Effector memory CD8-positive, alpha-beta T cell (primary cell): ENCODE measurements around the gene INSRR.
A peak's percentile ranks its signal among the peaks of the same experiment; 100 is the strongest.

Source experiments
- ATAC-seq: fragments of 150-1000 bp; cut with Tn5 transposase; replicated peaks from 2 replicates; pipeline ENCODE4 v1.10.0; 2021; ENCODE audit warnings: mild to moderate bottlenecking, moderate library complexity
- DNase-seq, 3 experiments: peaks; one replicate each; pipeline ENCODE4 v3.0.0; 2021
- H3K27ac Mint-ChIP-seq, 2 donors: one replicate each; pipeline ENCODE4 v1.8.0; 2022; ENCODE audit warnings: mild to moderate bottlenecking in 2 of 2, mixed read lengths in 2 of 2, moderate library complexity in 2 of 2
- H3K27me3 Mint-ChIP-seq, 2 donors: one replicate each; pipeline ENCODE4 v1.8.0; 2022; ENCODE audit warnings: mixed read lengths in 2 of 2
- H3K36me3 Mint-ChIP-seq: one replicate; pipeline ENCODE4 v1.8.0; 2022; ENCODE audit warnings: mild to moderate bottlenecking, moderate library complexity, mixed read lengths; ENCODE audit not compliant: insufficient read depth
- H3K4me1 Mint-ChIP-seq, 2 donors: one replicate each; pipeline ENCODE4 v1.8.0; 2022; ENCODE audit warnings: low read depth in 2 of 2, mixed read lengths in 2 of 2
- H3K4me3 Mint-ChIP-seq, 2 donors: one replicate each; pipeline ENCODE4 v1.8.0; 2022; ENCODE audit warnings: mild to moderate bottlenecking in 2 of 2, mixed read lengths in 2 of 2, moderate library complexity in 2 of 2
- H3K9me3 Mint-ChIP-seq, 2 donors: one replicate each; pipeline ENCODE4 v1.8.0; 2022; ENCODE audit warnings: mixed read lengths in 2 of 2

INSRR gene

GRCh38 chr1:156815307-156815826, 43.5 kb downstream of the INSRR start:
- Mint-ChIP-seq H3K27ac (peak overlapping the region; percentile 98 to 99), H3K4me1 (peaks cover 56 to 61% of the 10 kb centered on the region in 2 donors), H3K4me3 (peak overlapping the region; percentile 92 to 96), H3K9me3 (no peaks in the 10 kb centered on the region), H3K36me3 (peaks cover 74% of the 10 kb centered on the region), H3K27me3 (no peaks in the 10 kb centered on the region)
- no peak for DNase-seq
- ATAC-seq: no peak

GRCh38 chr1:156814571-156815260, 44.2 kb downstream of the INSRR start:
- H3K36me3 Mint-ChIP-seq: peaks cover 80% of the 10 kb centered on the region
- no peak for DNase-seq
- H3K4me1 Mint-ChIP-seq: peaks cover 56 to 61% of the 10 kb centered on the region in 2 donors
- ATAC-seq: no peak
- H3K27me3 Mint-ChIP-seq: no peaks in the 10 kb centered on the region
- no peaks in the 10 kb centered on the region for H3K9me3 Mint-ChIP-seq
- peak overlapping the region; percentile 98 to 99 for H3K27ac Mint-ChIP-seq
- H3K4me3 Mint-ChIP-seq: peak overlapping the region; percentile 92 to 96

- no peaks in the 10 kb centered on the region for H3K9me3 Mint-ChIP-seq
- peak overlapping the region; percentile 92 to 96 for H3K4me3 Mint-ChIP-seq
- peak overlapping the region; percentile 98 to 99 for H3K27ac Mint-ChIP-seq
- peaks cover 62 to 64% of the 10 kb centered on the region in 2 donors for H3K4me1 Mint-ChIP-seq
- no peaks in the 10 kb centered on the region for H3K27me3 Mint-ChIP-seq
- DNase-seq (peak; percentile 74 to 80 (median 79)), ATAC-seq (peak; percentile 59)
- peaks cover 88% of the 10 kb centered on the region for H3K36me3 Mint-ChIP-seq
Observed at GRCh38 chr1:156813750-156814570, 45.0 kb downstream of the INSRR start.

- Mint-ChIP-seq H3K27me3 (no peaks in the 10 kb centered on the region), H3K36me3 (peaks cover 95% of the 10 kb centered on the region), H3K27ac (peak overlapping the region; percentile 98 to 99), H3K9me3 (no peaks in the 10 kb centered on the region), H3K4me3 (peak overlapping the region; percentile 92 to 96), H3K4me1 (peaks cover 68 to 71% of the 10 kb centered on the region in 2 donors)
- DNase-seq (no peak), ATAC-seq (no peak)
Observed at GRCh38 chr1:156813298-156813697, 45.6 kb downstream of the INSRR start.

- DNase-seq (no peak), ATAC-seq (no peak)
- Mint-ChIP-seq H3K27ac (peak overlapping the region; percentile 92 to 99), H3K9me3 (no peaks in the 10 kb centered on the region), H3K4me3 (peak overlapping the region; percentile 58 to 96), H3K27me3 (no peaks in the 10 kb centered on the region), H3K36me3 (peaks cover 99% of the 10 kb centered on the region), H3K4me1 (peaks cover 76 to 80% of the 10 kb centered on the region in 2 donors)
Observed at GRCh38 chr1:156812293-156812990, 46.5 kb downstream of the INSRR start.

GRCh38 chr1:156811168-156811567, 47.7 kb downstream of the INSRR start:
- DNase-seq (no peak), ATAC-seq (no peak)
- peaks cover 99% of the 10 kb centered on the region for H3K36me3 Mint-ChIP-seq
- peak overlapping the region; percentile 92 to 99 for H3K27ac Mint-ChIP-seq
- H3K27me3 Mint-ChIP-seq: no peaks in the 10 kb centered on the region
- H3K4me1 Mint-ChIP-seq: peaks cover 70 to 78% of the 10 kb centered on the region in 2 donors
- H3K9me3 Mint-ChIP-seq: no peaks in the 10 kb centered on the region
- H3K4me3 Mint-ChIP-seq: peak overlapping the region; percentile 58 to 96

GRCh38 chr1:156809711-156810366, 49.1 kb downstream of the INSRR start:
- ATAC-seq (no peak), DNase-seq (no peak)
- Mint-ChIP-seq H3K27me3 (no peaks in the 10 kb centered on the region), H3K36me3 (peaks cover 99% of the 10 kb centered on the region), H3K4me1 (peaks cover 61 to 67% of the 10 kb centered on the region in 2 donors), H3K9me3 (no peaks in the 10 kb centered on the region), H3K27ac (peak overlapping the region; percentile 92 to 99), H3K4me3 (peak overlapping the region; percentile 15 to 36)

- peaks cover 99% of the 10 kb centered on the region for H3K36me3 Mint-ChIP-seq
- H3K27me3 Mint-ChIP-seq: no peaks in the 10 kb centered on the region
- H3K4me1 Mint-ChIP-seq: peaks cover 61 to 67% of the 10 kb centered on the region in 2 donors
- DNase-seq: no peak
- ATAC-seq: no peak
- peak overlapping the region; percentile 61 to 70 for H3K4me3 Mint-ChIP-seq
- no peaks in the 10 kb centered on the region for H3K9me3 Mint-ChIP-seq
- H3K27ac Mint-ChIP-seq: peak overlapping the region; percentile 92 to 94
Observed at GRCh38 chr1:156809281-156809680, 49.6 kb downstream of the INSRR start.

GRCh38 chr1:156808186-156809030, 50.5 kb downstream of the INSRR start:
- ATAC-seq (no peak), DNase-seq (no peak)
- Mint-ChIP-seq H3K36me3 (peaks cover 98% of the 10 kb centered on the region), H3K9me3 (no peaks in the 10 kb centered on the region), H3K4me1 (peaks cover 61 to 62% of the 10 kb centered on the region in 2 donors), H3K27ac (peak overlapping the region; percentile 92 to 94), H3K27me3 (no peaks in the 10 kb centered on the region), H3K4me3 (peak overlapping the region; percentile 61 to 70)

GRCh38 chr1:156807627-156808026, 51.3 kb downstream of the INSRR start:
- H3K27ac Mint-ChIP-seq: peak overlapping the region; percentile 92 to 94
- H3K9me3 Mint-ChIP-seq: no peaks in the 10 kb centered on the region
- peaks cover 54 to 60% of the 10 kb centered on the region in 2 donors for H3K4me1 Mint-ChIP-seq
- peaks cover 98% of the 10 kb centered on the region for H3K36me3 Mint-ChIP-seq
- DNase-seq (no peak), ATAC-seq (peak; percentile 57)
- peak overlapping the region; percentile 61 to 70 for H3K4me3 Mint-ChIP-seq
- H3K27me3 Mint-ChIP-seq: no peaks in the 10 kb centered on the region

GRCh38 chr1:156806512-156807440, 52.1 kb downstream of the INSRR start:
- Mint-ChIP-seq H3K27me3 (no peaks in the 10 kb centered on the region), H3K27ac (peak overlapping the region; percentile 92 to 94)

More at GRCh38 chr1:156806512-156807440, 52.1 kb downstream of the INSRR start:
- H3K4me1 Mint-ChIP-seq: peaks cover 53 to 57% of the 10 kb centered on the region in 2 donors
- H3K4me3 Mint-ChIP-seq: peak overlapping the region; percentile 61 to 70
- H3K36me3 Mint-ChIP-seq: peaks cover 97% of the 10 kb centered on the region
- no peaks in the 10 kb centered on the region for H3K9me3 Mint-ChIP-seq
- ATAC-seq (peak; percentile 11), DNase-seq (no peak)
